ENCODE data around the gene LAT. TPM values are rescaled to one million over a fixed set of nuclear protein-coding genes. Genes with fewer than 3 reads are reported as not detected.

The LAT gene
- total RNA-seq, 2 donors from 2014 or later: 2.0 to 2.4 TPM

GRCh38 chr16:29029168-29029994 is 44.5 kb downstream of the LAT start:
- DNase-seq (peak; percentile 33), ATAC-seq (peak; percentile 47 to 86)

GRCh38 chr16:29030086-29030840 is 45.4 kb downstream of the LAT start:
- ATAC-seq: no peak
- intact Hi-C loops (cut with DNase I): no loop called here
- no peak for DNase-seq

More at GRCh38 chr16:29029168-29029994, 44.5 kb downstream of the LAT start:
- intact Hi-C loops (cut with DNase I): no loop called here

Other genes with a start within 250 kb of the LAT start
- under 1 TPM in 1 of 2 donors, not detected in 1; 0.35 TPM for gene NPIPB9, start 233.3 kb upstream of the LAT start, total RNA-seq
- gene ATXN2L, start 162.1 kb upstream of the LAT start, total RNA-seq: 10 to 100 TPM; 52.5 to 66.2 TPM
- gene TUFM, start 138.7 kb upstream of the LAT start, total RNA-seq: 100 to 1,000 TPM; 167 to 183 TPM
- gene SH2B1, start 121.2 kb upstream of the LAT start, total RNA-seq: 10 to 100 TPM; 37.4 to 39.0 TPM
- gene ATP2A1, start 106.6 kb upstream of the LAT start, total RNA-seq: under 1 TPM; 0.27 to 0.37 TPM
- gene RABEP2, start 59.8 kb upstream of the LAT start, total RNA-seq: 10 to 100 TPM; 14.7 to 21.0 TPM
- under 1 TPM in 1 of 2 donors, not detected in 1; 0.12 TPM for gene CD19, start 53.1 kb upstream of the LAT start, total RNA-seq
- gene NFATC2IP, start 34.1 kb upstream of the LAT start, total RNA-seq: 10 to 100 TPM; 15.0 to 18.3 TPM
- 10 to 100 TPM; 19.6 to 21.4 TPM for gene SPNS1, start 10.3 kb upstream of the LAT start, total RNA-seq